ENCODE data around the gene TPRN.

TPRN gene

DNA sequence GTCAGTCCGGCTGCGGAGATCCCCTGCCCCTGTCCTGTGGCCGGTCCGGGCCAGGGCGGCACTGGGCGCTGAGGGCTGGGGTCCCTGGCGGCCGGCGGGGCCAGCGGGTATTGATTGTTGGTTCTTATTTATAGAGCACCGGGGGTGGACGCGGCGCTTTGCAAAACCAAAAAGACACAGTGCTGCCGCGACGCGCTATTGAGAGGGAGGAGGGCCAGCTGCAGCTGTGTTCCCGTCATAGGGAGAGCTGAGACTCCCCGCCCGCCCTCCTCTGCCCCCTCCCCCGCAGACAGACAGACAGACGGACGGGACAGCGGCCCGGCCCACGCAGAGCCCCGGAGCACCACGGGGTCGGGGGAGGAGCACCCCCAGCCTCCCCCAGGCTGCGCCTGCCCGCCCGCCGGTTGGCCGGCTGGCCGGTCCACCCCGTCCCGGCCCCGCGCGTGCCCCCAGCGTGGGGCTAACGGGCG is 33.2 kb downstream of the TPRN start:
- H3K79me2 ChIP-seq (ENCODE audit: insufficient read depth, low read length), result no peaks in the 10 kb centered on the region
- no peaks in the 10 kb centered on the region for H4K20me1 ChIP-seq (ENCODE audit: insufficient read depth, low read length, poor library complexity, severe bottlenecking)
- H3K9ac ChIP-seq (ENCODE audit: low read depth, low read length, poor library complexity, severe bottlenecking), result no peak overlapping the region
- H3K27me3 ChIP-seq (ENCODE audit: insufficient read depth, low read length, poor library complexity, severe bottlenecking), result peaks cover 20% of the 10 kb centered on the region
- no peak overlapping the region for H3K4me3 ChIP-seq (ENCODE audit: low read length, poor library complexity, severe bottlenecking)
- no peak overlapping the region for H2AFZ ChIP-seq (ENCODE audit: low read length)
- no peak overlapping the region for H3K4me2 ChIP-seq (ENCODE audit: low read depth, low read length, poor library complexity, severe bottlenecking)
- no peaks in the 10 kb centered on the region for H3K9me2 ChIP-seq (replicated peaks; ENCODE audit: low read depth, low read length)
- H3K36me3 ChIP-seq (ENCODE audit: insufficient read depth, low read length), result no peaks in the 10 kb centered on the region
- H3K9me3 ChIP-seq (ENCODE audit: insufficient read depth, low read depth, low read length), result no peaks in the 10 kb centered on the region
- H3F3A ChIP-seq (ENCODE audit: low read depth), result no peaks in the 10 kb centered on the region
- no peak for TF ChIP-seq EZH2phosphoT487 (IDR thresholded peaks at IDR 0.05; ENCODE audit: borderline replicate concordance)
- TF ChIP-seq, protein P1, sequence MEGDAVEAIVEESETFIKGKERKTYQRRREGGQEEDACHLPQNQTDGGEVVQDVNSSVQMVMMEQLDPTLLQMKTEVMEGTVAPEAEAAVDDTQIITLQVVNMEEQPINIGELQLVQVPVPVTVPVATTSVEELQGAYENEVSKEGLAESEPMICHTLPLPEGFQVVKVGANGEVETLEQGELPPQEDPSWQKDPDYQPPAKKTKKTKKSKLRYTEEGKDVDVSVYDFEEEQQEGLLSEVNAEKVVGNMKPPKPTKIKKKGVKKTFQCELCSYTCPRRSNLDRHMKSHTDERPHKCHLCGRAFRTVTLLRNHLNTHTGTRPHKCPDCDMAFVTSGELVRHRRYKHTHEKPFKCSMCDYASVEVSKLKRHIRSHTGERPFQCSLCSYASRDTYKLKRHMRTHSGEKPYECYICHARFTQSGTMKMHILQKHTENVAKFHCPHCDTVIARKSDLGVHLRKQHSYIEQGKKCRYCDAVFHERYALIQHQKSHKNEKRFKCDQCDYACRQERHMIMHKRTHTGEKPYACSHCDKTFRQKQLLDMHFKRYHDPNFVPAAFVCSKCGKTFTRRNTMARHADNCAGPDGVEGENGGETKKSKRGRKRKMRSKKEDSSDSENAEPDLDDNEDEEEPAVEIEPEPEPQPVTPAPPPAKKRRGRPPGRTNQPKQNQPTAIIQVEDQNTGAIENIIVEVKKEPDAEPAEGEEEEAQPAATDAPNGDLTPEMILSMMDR (conservative IDR thresholded peaks at IDR 0.05; ENCODE audit: low read length), result no peak
- H3K4me1 ChIP-seq (ENCODE audit: insufficient read depth, low read length, poor library complexity, severe bottlenecking), result peaks cover 8% of the 10 kb centered on the region

DNA sequence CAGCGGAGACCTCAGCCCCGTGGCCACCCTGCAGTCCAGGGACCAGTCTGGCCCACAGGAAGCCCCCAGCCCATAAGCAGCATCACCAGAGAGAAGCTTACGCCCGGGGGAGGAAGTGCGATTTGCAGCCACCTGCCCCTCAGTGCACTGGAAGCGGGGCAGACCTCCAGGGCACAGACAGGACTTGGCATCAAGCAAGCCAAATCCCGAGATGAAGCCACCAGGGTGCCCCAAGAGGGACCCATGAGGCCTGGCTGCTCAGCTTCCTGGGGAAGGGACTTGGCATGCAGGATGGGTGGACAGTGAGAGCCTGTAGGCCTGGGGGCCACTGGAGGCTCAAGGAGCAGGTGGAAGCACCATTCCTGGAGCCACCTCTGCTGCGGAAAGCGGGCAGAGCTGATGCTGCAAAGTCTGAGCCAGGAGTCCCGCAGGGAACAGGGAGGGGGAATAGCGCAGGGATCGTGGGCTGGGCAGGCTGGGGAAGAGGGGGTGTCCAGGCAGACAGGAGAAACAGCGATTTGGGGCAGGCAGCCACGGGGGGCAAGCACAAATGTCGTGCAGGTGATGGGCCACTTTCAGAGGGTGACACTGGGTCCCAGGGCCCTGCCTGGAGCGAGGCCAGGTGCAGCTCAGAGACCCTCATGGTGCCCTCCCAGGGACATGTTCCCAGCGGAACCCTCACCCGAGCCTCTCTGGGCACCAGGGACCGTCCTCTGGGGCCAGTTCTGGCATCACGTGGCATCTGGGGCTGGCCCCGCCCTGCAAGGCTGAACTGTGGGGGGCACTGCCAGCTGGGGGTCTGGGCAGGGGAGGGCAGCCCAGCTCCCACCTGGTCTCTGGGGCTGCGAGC is 33.9 kb downstream of the TPRN start:
- Histone ChIP-seq H3K4me2 (ENCODE audit: low read depth, low read length, poor library complexity, severe bottlenecking) (no peak overlapping the region), H3K4me1 (ENCODE audit: insufficient read depth, low read length, poor library complexity, severe bottlenecking) (peaks cover 8% of the 10 kb centered on the region), H3K4me3 (ENCODE audit: low read length, poor library complexity, severe bottlenecking) (no peak overlapping the region), H3K9ac (ENCODE audit: low read depth, low read length, poor library complexity, severe bottlenecking) (no peak overlapping the region), H3F3A (ENCODE audit: low read depth) (no peaks in the 10 kb centered on the region), H2AFZ (ENCODE audit: low read length) (no peak overlapping the region), H3K79me2 (ENCODE audit: insufficient read depth, low read length) (no peaks in the 10 kb centered on the region), H3K36me3 (ENCODE audit: insufficient read depth, low read length) (no peaks in the 10 kb centered on the region), H3K9me2 (replicated peaks; ENCODE audit: low read depth, low read length) (no peaks in the 10 kb centered on the region), H3K9me3 (ENCODE audit: insufficient read depth, low read depth, low read length) (no peaks in the 10 kb centered on the region), H4K20me1 (ENCODE audit: insufficient read depth, low read length, poor library complexity, severe bottlenecking) (no peaks in the 10 kb centered on the region), H3K27me3 (ENCODE audit: insufficient read depth, low read length, poor library complexity, severe bottlenecking) (peaks cover 20% of the 10 kb centered on the region)
- no peak for TF ChIP-seq EZH2phosphoT487 (IDR thresholded peaks at IDR 0.05; ENCODE audit: borderline replicate concordance)
- TF ChIP-seq, protein P1 (conservative IDR thresholded peaks at IDR 0.05; ENCODE audit: low read length), result no peak

DNA sequence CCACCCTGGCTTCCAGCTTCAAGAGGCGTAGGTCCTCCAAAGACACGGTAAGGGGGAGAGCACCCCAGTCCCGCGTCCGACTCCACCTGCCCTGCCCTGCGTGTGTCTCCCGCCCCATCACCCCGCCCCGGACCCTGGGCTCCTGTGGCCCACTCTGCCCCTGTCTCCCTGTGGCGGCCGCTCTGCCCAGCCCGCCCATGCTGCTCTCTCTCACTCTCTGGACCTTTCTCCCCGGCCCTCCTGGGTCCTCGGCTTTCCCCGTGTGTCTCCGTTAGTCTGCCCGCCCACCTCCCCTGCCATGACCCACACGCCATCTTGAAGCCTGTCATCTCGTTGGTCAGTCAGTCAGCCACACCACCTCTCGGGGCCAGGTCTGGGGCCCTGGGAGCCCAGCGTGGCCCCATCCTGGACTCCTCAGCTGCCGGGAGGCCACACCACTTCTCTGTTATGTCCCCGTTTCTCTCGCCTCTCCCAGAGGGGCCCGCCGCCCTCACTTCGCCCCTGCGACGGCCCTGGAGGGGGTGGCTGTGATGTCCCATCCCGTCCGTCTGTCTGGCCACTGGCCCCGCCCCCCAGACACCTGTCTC is 35.2 kb downstream of the TPRN start:
- Histone ChIP-seq H2AFZ (ENCODE audit: low read length) (no peak overlapping the region), H3K79me2 (ENCODE audit: insufficient read depth, low read length) (no peaks in the 10 kb centered on the region), H3K4me3 (ENCODE audit: low read length, poor library complexity, severe bottlenecking) (no peak overlapping the region), H3K4me1 (ENCODE audit: insufficient read depth, low read length, poor library complexity, severe bottlenecking) (peaks cover 2% of the 10 kb centered on the region), H3K36me3 (ENCODE audit: insufficient read depth, low read length) (no peaks in the 10 kb centered on the region), H3F3A (ENCODE audit: low read depth) (no peaks in the 10 kb centered on the region), H3K9me2 (replicated peaks; ENCODE audit: low read depth, low read length) (no peaks in the 10 kb centered on the region), H3K9ac (ENCODE audit: low read depth, low read length, poor library complexity, severe bottlenecking) (no peak overlapping the region), H3K9me3 (ENCODE audit: insufficient read depth, low read depth, low read length) (no peaks in the 10 kb centered on the region), H3K27me3 (ENCODE audit: insufficient read depth, low read length, poor library complexity, severe bottlenecking) (peaks cover 20% of the 10 kb centered on the region), H4K20me1 (ENCODE audit: insufficient read depth, low read length, poor library complexity, severe bottlenecking) (no peaks in the 10 kb centered on the region), H3K4me2 (ENCODE audit: low read depth, low read length, poor library complexity, severe bottlenecking) (no peak overlapping the region)
- TF ChIP-seq, protein P1 (conservative IDR thresholded peaks at IDR 0.05; ENCODE audit: low read length), result no peak
- TF ChIP-seq EZH2phosphoT487 (IDR thresholded peaks at IDR 0.05; ENCODE audit: borderline replicate concordance), result no peak

All from Loucy (cell line).